ENCODE results near the gene FAM83G. TPM values are rescaled to one million over a fixed set of nuclear protein-coding genes. Genes with fewer than 3 reads are reported as not detected.

The FAM83G gene
- polyA plus RNA-seq, 5 donors: 2.3 to 4.0 (median 3.7) TPM

DNA sequence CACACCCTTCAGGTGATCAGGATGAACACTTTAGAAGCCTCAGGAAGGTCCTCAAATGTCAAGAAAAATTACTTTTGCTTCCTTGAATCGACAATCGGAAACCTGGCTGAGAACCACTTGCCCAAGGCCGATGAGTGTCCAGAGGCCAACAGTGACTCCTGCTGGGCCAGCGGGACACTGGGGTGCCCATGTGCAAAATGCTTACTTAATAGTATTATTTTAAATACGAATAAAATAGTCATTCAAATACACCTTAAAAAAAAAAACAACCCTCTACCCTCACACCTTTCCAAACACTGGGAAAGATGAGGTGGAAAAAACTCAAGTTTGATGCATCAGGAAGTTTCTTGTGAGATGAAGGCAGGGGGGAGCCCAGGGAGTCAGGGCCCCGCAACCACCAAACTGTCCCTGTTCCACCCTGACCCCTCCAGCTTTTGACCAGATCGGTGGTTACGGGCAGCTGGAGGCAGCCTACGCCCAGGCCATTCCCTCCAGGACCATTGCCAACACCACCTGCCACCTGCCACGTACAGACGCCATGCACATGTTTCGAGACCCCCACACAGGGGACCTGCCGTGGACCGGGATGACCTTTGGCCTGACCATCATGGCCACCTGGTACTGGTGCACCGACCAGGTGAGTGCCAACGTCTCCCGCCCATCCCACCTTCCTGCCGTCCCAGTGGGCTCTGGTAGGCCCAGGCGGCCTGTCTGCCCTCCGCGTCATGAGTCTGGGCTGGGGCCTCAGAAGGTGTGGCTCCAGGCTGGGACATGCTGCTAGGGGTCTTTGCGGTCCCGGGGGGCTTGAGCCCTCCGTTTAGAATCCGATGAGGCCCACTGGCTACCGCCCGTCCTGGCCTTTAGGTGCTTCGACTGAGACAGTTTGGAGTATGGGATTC, 33.7 kb downstream of the FAM83G start:
- DNase-seq: no peak

DNA sequence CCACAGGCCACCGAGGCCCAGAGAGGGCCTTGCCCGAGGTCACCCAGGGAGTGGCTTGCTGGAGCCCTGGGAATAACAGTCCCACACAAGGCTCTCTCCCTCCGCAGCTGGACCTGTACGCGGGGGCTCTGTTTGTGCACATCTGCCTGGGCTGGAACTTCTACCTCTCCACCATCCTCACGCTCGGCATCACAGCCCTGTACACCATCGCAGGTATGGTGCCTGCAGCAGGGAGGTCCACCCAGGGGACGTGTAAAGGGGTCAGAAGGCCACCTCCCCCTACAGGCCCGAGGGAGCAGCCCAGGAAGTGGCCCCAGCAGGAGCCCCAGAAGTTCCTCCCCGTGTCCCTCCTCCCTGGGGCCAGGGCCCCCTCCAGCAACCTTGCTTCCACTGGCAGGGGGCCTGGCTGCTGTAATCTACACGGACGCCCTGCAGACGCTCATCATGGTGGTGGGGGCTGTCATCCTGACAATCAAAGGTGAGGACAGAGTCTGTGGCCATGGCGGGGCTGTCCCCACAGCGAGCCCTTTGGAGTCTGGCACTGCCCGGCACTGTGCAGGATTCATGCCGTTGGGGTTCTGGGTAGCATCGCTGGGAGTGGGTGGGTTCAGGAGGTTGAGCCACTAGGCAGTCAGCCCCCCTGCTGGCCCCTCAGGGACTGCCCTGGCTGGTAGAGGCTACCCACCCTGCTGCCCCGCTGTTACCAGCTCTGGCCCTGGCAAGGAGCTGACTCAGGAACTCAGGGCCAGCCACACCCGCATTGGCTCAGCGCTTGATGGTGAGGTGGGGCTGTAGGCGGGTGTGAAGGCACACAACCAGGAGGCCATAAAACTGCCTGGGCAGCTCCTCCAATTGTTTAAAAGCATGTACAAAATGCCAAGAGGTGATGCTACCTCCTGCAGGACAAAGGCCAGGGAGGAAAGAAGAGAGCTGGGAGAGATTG, 35.3 kb downstream of the FAM83G start:
- no peak for DNase-seq

DNA sequence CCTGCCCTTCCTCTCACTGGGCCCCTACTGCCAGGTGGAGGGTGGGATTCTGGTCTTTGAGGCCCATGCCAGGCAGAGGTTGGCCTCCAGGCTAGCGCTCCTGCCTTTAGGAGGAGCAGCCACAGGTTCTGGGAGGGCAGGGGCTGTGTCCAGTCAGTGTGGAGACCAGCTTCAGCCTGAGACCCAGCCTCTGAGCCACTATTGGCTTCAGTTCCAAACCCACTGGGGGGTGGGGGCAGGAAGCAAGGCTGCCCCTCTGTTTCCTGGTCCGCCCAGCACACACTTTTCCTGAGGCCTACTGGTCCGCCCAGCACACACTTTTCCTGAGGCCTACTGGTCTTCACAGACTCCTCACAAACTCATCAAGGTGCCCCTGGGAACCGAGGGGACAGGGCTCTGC, 36.2 kb downstream of the FAM83G start:
- DNase-seq: no peak

DNA sequence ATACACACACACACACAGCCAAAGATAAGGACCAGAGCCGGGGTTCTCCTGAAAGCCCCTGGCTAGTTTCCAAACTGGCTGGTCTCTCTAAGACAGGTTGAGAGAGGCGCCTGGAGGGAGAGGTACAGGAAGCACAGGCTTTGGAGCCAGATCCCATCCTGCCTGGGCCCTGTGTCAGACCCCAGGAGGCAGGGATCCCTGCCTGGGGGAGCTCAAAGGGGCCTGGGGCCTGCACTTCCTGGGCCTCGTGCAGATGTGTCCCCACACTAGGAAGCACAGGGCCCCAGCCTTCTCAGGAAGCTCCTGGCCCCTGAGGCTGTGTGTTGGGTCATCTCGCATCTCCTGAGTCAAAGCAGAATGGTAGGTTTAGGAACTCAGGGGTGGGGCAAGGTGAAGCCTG, 36.6 kb downstream of the FAM83G start:
- DNase-seq: peak in 1 of 2 donors; percentile 15

DNA sequence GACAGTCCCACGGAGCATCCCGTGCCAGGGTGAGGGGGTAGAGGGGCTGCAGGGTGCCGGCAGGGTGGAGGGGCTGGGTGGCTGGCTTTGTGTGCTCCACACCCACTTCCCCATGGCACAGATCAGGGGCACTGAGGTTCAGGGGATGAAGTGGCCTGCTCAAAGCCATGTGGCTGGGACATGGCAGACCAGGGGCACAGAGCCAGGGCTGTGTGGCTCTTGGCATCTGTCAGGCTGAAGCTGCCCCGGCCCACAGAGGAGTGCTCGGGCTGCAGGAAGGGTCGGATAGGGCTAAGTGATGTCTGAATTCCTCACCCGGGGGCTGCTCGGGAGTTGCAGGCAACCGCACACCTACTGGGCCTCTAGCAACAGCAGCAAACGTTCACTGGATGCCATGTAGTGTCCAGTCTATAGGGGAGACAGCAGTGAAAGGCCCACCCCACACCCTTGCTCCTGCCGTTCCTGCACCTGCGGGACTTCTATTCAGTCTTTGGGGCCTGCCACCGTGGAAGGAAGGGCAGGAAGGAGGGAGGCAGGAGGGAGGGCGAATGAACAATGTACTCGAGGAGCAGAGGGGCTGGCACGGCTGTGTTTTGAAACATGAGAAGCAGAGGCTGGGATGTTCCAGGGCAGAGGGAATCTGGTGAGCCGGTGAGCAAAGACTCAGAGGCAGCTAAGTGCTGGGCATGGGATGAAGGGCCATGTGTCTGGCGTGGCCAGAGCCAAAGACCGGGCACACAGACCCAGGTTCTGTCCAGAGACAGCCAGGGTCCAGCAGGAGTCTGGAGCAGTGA, 37.5 kb downstream of the FAM83G start:
- peak in 1 of 2 donors; percentile 20 for DNase-seq

DNA sequence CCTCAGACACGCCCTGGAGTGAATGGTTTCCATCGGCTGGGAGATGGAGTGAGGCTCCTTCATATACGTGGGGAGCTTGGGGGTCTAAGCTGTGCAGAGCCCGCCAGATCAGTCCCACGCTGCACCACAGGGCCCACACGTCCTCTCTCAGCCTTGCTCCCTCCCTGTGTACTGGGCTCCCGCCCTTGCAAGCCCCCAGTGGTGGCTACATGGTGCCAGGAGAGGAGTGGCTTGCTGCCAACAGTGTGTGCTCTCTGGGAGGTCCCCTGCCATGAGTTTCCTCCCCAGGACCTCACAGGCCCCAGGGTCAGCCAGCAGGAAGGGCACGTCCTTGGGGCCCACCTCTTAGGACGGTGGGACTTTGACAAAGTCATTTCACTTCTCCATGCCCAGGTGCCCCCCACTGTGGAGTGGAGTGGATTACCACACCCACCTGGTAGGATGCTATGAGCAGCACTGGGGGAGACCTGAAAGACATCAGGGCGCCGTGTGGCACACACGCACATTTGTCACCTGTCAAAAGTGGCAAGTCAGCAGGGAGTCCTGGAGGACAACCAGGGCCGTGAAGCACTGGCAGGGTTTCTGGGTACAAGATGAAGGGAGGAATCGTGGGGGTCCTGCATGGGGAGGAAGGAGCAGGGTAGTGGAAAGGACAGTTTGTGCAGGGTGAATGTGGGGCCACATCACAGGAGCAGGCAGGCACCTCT, 38.9 kb downstream of the FAM83G start:
- no peak for DNase-seq

DNA sequence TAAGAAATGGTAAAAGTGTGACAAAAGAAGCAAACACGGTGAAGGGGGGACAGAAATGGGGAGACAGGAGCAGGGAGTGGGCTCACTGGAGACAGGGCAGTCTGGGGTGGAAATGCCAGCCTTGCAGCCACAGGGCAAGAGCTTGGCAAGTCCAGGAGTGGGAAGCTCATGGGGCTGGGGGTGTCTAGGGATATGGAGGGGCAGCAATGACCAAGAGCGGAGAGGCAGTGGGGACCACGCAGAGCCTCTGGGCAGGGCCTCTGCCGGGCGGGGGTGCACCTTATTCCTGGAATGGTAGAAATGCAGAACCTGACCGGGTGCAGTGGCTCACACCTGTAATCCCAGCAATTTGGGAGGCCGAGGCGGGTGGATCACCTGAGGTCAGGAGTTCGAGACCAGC, 40.0 kb downstream of the FAM83G start:
- DNase-seq: no peak

DNA sequence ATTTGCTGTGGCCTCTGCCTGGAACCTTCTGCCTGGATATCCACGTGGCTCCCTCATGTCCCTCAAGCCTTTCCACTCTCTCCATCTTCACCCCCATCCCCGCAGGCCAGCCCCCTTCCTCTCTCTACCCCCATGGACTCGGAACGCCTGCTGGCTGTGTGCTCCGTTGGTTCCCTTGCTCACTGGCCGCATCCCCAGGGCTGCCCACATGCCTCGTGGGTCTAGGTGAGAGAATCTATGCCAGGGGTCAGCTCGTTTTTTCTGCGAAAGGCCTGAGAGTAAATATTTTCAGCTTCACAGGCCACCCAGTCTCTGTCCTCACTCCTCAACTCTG, 40.6 kb downstream of the FAM83G start:
- DNase-seq: no peak

DNA sequence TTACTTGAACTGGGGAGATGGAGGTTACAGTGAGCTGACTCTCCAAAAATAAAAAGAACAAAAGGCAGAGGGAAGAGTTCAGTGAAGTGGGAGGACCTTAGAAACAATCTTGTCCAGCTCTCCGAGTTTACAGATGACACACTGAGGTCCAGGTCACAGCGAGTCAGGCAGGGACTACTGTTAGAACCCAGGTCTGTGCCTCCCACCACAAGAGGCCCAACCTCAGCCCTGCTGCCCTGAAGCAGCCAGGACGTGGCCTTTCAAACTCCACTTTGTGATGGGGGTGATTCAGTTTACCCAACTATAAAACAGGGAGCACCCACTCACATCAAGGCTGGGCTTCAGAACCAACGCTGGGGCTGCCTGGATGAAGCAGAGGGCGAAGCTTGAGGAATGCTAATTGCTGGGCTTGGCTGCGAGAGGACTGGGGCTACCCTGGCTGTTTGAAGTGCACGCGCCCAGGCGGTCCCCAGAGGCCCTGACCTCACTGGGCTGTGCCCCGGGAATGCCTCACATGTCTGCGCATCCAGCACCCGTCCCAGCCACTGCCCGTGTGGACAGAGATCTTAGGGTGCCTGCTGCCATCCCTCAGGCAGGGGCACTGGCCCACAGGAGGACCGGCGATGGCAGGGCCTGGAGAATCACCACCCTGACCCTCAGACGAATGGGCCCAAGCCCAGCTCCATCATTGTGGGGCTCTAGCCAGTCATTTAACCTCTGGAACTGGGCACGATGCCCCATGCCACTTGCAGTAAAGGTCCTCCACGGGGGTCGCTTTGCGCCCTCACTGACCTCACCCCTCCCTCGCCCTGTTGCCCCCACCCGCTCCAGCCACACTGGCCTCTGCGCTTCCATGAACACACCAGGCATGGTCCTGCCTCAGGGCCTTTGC, 41.2 kb downstream of the FAM83G start:
- no peak for DNase-seq

DNA sequence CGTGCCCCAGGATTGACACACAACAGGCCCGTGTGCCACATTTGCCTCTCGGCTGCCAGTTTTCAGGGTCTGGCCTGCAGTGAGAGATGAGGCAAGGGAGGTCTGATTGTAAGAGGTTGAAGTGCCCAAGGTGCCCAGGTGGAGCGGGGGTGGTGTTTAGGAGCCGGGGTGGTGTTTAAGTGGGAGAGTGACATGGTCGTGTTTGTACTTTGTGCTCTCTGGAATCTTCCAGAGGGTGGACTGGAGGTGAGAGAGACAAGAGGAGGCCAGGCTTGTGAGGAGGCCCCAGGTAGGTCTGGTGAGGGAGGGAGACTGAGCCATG, 42.1 kb downstream of the FAM83G start:
- no peak for DNase-seq

DNA sequence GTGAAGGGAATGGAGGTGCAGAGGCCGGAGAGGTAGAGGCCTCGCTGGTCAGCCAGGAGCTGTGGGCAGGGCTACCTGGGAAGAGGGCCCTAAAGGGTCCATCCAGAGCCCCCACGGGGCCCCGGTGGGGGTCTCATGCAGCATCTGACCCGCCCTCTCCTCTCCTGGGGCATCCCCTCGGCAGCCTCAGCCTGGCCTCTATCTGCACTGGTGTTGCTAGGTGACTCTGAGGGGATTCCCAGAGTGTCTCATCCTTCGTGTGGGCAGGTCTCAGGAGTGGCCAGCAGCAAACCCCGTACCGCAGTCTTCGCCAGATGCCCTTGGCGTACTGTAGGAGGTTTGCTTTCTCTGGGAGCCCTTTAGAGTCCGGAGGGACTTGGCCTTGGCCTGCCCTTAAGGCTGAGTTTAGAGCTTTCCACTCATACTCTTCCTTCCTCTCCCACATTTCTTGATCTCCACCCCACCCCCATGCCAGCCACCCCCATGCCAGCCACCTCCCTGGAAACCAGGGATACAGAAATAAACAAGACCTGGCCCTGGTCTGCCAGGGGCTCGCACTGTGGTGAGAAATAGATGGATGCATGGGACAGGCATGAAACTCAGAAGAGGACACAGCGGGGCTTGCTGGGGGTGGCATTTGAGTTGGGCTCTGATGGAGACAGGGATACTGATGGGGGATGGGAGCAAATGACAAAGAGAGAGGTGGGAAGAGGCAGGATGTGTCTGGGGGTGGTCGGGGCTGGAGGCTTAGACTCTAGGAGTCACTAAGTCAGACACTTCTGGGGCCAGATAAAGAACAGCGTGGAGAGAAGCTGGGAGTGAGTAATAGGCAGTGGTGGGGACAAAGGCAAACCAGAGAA, 42.7 kb downstream of the FAM83G start:
- DNase-seq: no peak

DNA sequence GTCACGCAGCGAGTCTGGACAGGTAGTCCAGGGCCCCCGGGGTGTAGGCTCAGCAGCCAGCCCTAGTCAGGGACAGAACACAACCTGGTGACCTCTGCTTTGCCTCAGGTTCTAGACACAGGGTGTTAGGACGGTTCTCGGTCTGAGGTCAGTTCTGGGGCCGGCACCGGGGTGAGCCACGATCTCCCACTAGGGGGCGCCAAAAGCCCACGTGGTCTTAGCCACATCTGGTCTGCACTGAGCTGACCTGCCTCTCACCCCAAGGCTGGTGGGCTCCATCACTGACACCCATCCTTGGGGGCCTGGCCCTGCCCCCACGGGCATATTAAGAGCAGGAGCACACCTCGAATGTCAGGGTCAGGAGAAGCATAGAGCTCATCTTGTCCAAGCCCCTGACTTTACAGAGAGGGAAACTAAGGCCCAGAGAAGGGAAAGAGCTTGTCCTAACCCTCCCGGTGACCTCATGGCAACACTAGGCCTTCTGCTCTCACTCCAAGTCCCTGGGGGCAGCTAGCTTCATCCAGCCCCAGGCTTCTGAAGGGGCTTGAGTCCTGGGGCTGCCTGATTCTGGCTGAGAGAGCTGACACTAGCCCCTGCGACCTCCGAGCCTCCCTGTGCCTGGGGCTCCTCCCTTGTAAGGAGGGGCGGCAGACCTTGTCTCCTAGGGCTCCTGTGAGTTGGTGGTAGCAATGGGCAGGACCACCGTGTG, 43.6 kb downstream of the FAM83G start:
- DNase-seq: peak; percentile 46 to 62

DNA sequence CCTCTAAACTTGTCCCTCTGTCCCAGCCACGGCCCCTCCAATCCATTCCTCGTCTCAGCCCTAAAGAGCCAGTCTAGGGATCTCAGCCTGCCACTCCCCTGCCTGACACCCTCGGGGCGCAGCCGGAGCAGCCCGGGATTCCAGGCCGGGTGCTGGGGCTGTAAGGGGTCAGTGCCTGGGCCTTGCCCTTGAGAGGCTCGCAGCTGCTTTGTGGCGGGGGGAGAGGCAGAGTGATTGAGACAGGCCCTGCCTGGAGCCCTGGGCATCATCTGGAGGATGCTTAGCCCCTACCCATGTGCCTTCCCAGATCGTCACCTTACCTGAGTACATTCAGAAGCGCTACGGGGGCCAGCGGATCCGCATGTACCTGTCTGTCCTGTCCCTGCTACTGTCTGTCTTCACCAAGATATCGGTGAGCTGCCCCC, 44.3 kb downstream of the FAM83G start:
- no peak for DNase-seq

DNA sequence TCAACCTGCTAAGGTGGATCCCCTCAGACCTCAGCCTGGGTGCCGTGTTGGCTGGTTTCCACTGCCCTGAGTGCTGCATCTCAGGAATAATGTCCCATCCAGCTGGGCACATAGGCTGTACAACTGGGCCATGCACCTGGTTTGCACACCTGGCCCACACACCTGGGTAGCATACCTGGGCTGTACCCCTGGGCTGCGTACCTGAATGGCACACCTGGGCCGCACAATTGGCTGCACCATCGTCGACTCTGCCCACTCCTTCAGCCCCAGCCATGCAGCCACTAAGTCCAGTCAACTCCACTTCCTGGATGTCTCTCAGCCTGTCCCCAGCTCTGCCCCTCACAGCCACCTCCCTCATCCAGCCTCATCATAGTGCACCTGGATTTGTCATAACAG, 44.7 kb downstream of the FAM83G start:
- no peak for DNase-seq

DNA sequence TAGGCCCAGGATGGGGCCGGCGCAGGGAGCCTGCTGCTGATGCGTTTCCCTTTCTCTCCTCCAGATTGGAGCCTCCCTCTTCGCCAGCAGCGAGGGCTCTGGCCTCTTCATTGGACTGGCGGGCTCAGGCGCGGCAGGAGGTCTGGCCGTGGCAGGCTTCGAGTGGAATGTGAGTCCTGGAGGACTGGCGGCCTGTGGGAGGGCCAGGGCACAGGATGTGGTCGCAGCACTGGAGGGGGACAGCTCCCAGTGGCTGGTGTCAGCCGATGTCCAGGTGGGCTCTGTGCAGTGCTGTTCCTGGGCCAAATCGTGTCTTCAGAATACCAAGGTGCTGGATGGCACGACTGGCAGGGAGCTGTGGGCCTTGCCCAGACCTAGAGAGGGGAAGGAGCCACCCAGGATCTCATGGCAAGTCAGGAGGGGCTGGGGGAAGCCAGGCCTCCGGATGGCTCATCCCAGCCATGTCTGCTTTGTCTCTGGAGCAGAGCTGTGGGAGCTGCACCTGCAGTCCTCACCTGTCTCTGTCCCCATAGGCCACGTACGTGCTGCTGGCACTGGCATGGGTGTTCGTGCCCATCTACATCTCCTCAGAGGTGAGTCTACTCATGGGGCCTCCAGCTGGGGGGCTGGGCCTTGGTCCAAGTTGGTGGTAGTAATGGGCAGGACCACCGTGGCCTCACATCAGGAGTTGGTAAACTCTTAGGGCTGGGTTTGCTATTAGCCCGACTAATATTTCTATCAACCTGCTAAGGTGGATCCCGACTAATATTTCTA, 45.3 kb downstream of the FAM83G start:
- no peak for DNase-seq

DNA sequence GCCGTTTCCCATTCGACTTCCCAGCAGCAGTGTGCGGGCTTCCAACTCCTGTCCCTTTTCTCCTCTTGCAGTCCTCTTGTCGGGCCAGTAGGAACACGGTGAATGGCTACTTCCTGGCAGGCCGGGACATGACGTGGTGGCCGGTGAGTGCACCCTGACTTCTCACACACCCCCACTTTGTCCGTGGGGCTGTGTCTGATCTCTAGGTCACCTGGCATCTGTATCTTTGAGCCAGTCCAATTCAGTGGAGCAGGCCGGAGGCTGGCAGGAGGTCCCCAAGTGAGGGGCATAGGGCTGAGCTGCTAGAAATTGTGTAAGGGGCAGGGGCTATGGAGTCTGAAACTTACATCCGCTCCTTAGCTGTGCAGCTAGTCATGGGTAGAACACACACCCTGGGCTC, 46.0 kb downstream of the FAM83G start:
- DNase-seq: no peak

DNA sequence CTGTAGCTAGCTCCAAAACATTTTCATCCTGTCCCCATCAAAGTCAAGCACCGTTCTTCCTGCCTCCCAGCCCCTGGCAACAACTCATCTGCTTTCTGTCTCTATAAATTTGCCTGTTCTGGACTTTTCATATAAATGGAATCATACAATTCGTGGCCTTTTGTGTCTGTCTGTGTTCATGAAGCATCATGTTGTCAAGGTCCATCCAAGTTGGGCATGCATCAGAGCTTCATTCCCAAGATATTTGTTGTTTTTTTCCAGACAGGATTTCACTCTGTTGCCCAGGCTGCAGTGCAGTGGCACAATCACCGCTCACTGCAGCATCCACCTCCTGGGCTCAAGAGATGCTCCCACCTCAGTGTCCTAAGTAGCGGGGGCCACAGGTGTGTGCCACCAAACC, 46.7 kb downstream of the FAM83G start:
- no peak for DNase-seq

DNA sequence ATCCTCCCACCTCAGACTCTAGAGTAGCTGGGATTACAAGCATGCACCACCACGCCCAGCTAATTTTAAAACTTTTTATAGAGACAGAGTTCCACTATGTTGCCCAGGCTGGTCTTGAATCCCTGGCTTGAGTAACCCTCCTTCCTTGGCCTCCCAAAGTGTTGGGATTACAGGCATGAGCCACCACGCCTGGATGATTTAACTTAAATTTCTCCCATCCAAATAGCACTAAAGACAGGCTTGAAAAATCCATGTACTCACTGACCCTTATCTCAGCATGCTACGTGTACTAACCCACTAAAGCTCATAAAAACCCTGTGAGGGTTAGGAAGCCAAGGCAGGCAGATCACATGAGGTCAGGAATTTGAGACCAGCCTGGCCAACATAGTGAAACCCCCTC, 48.0 kb downstream of the FAM83G start:
- DNase-seq: no peak
